SK-N-SH (cell line): ENCODE data around the gene MED16. TPM values are rescaled to one million over a fixed set of nuclear protein-coding genes. Genes with fewer than 3 reads are reported as not detected.

Source experiments
- CTCF ChIA-PET: fragments of 300-600, 350-600 bp; formaldehyde crosslinking; extraction: SDS; loops from one replicate; lab custom pipeline; 2021; lab: Yijun Ruan, JAX
- POLR2A ChIA-PET: fragments of 350-600 bp; sonication (Branson Sonifier 250); formaldehyde crosslinking; extraction: SDS; loops from one replicate; lab custom pipeline; 2020; ENCODE audit warnings: antibody characterized with exemption, inconsistent platforms; lab: Yijun Ruan, JAX
- DNase-seq: peaks from one replicate; pipeline ENCODE4 v3.0.0; 2012
- H2AFZ ChIP-seq: fragments of 200-600 bp; sonication (generic); 2 replicates; pipeline ENCODE4 v1.8.1; 2016; ENCODE audit warnings: antibody characterized with exemption, mild to moderate bottlenecking, low read depth
- H3F3A ChIP-seq: fragments of 200-600 bp; sonication (generic); replicated peaks from 2 replicates; pipeline ENCODE3; 2016; ENCODE audit warnings: antibody characterized with exemption, mild to moderate bottlenecking; ENCODE audit not compliant: insufficient read depth
- H3K27ac ChIP-seq, 2 experiments: fragments of 200-500 bp in 1 of 2; fragments of 200-600 bp in 1 of 2; sonication (Bioruptor generic) in 1 of 2; sonication (generic), shearing (Covaris generic) in 1 of 2; 2 replicates each; pipeline versions ENCODE4 v1.5.1 to v1.6.1; 2014 to 2016; ENCODE audit warnings: low read depth in 2 of 2, inconsistent platforms in 1 of 2, low read length in 1 of 2, mild to moderate bottlenecking in 1 of 2, mixed read lengths in 1 of 2
- H3K27me3 ChIP-seq: fragments of 200-600 bp; sonication (generic), shearing (Covaris generic); 2 replicates; pipeline ENCODE4 v1.6.1; 2016; ENCODE audit warnings: mixed run types; ENCODE audit not compliant: insufficient read depth
- H3K36me3 ChIP-seq, 2 experiments: fragments of 200-500 bp in 1 of 2; fragments of 200-600 bp in 1 of 2; sonication (Bioruptor generic) in 1 of 2; sonication (generic) in 1 of 2; replicated peaks in 1 of 2; 2 replicates each; pipeline versions ENCODE3 to v1.5.1; 2014 to 2016; ENCODE audit warnings: low read length in 1 of 2, mild to moderate bottlenecking in 1 of 2; ENCODE audit not compliant: insufficient read depth in 2 of 2, control insufficient read depth in 1 of 2
- H3K4me1 ChIP-seq, 2 experiments: fragments of 200-500 bp in 1 of 2; fragments of 200-600 bp in 1 of 2; sonication (Bioruptor generic) in 1 of 2; sonication (generic), shearing (Covaris generic) in 1 of 2; 2 replicates each; pipeline versions ENCODE4 v1.5.1 to v1.6.1; 2014 to 2016; ENCODE audit warnings: low read depth in 1 of 2, low read length in 1 of 2, mixed run types in 1 of 2; ENCODE audit not compliant: insufficient read depth in 2 of 2, control insufficient read depth in 1 of 2
- H3K4me2 ChIP-seq: fragments of 200-600 bp; sonication (generic), shearing (Covaris generic); 2 replicates; pipeline ENCODE4 v1.6.1; 2017; ENCODE audit warnings: mixed run types
- H3K4me3 ChIP-seq, 2 experiments: fragments of 200-500 bp in 1 of 2; fragments of 200-600 bp in 1 of 2; sonication (Bioruptor generic) in 1 of 2; sonication (generic), shearing (Covaris generic) in 1 of 2; 2 replicates each; pipeline versions ENCODE4 v1.5.1 to v1.8.1; 2014 to 2016; ENCODE audit warnings: low read depth in 2 of 2, inconsistent platforms in 1 of 2, low read length in 1 of 2, mild to moderate bottlenecking in 1 of 2, mixed read lengths in 1 of 2, moderate library complexity in 1 of 2
- H3K79me2 ChIP-seq: fragments of 200-600 bp; sonication (generic); 2 replicates; pipeline ENCODE4 v1.8.1; 2017; ENCODE audit warnings: mild to moderate bottlenecking; ENCODE audit not compliant: insufficient read depth
- H3K9ac ChIP-seq: fragments of 200-600 bp; sonication (generic); 2 replicates; pipeline ENCODE4 v1.6.1; 2017; ENCODE audit warnings: mixed run types
- H3K9me2 ChIP-seq: fragments of 200-600 bp; sonication (generic); 2 replicates; pipeline ENCODE4 v1.6.1; 2017; ENCODE audit warnings: mixed run types
- H3K9me3 ChIP-seq: fragments of 200-600 bp; sonication (generic); 2 replicates; pipeline ENCODE4 v1.6.1; 2017; ENCODE audit warnings: mixed run types, mild to moderate bottlenecking, moderate library complexity
- H4K20me1 ChIP-seq: fragments of 200-600 bp; sonication (generic); 2 replicates; pipeline ENCODE4 v1.6.1; 2017; ENCODE audit warnings: mild to moderate bottlenecking, mixed run types; ENCODE audit not compliant: insufficient read depth
- CHD2 ChIP-seq: fragments of 150-350 bp; IDR thresholded peaks from 2 replicates; pipeline ENCODE4 v1.6.1; 2018; ENCODE audit warnings: low read length; ENCODE audit not compliant: partially characterized antibody
- EZH2phosphoT487 ChIP-seq: fragments of 200-600 bp; sonication (generic); IDR thresholded peaks from 2 replicates; pipeline ENCODE4 v1.6.1; 2017; ENCODE audit warnings: low read depth, mixed run types, mild to moderate bottlenecking, antibody characterized with exemption, moderate library complexity, borderline replicate concordance
- FOXJ3 ChIP-seq: sonication (generic); formaldehyde crosslinking; IDR thresholded peaks from 2 replicates; pipeline ENCODE4 v1.5.1; 2020; ENCODE audit warnings: mild to moderate bottlenecking, missing genetic modification reagents
- FOXM1 ChIP-seq: IDR thresholded peaks from 2 replicates; pipeline ENCODE4 v1.4.0; 2012; ENCODE audit warnings: low read depth, mild to moderate bottlenecking
- GATA2 ChIP-seq: sonication (generic); formaldehyde crosslinking; IDR thresholded peaks from 2 replicates; pipeline ENCODE4 v1.5.0; 2020; ENCODE audit warnings: mild to moderate bottlenecking, missing genetic modification reagents
- JUND ChIP-seq: IDR thresholded peaks from 2 replicates; pipeline ENCODE4 v1.4.0; 2012
- RFX5 ChIP-seq: IDR thresholded peaks from 2 replicates; pipeline ENCODE4 v1.6.1; 2012; ENCODE audit warnings: mild to moderate bottlenecking, improper control_type of control experiment, low read length
- SIN3A ChIP-seq: IDR thresholded peaks from 2 replicates; pipeline ENCODE4 v1.6.1; 2012; ENCODE audit warnings: low read depth, mild to moderate bottlenecking, low read length, moderate library complexity, borderline replicate concordance
- SMC3 ChIP-seq: IDR thresholded peaks from 2 replicates; pipeline ENCODE4 v1.6.1; 2012; ENCODE audit warnings: low read depth, low read length, improper control_type of control experiment
- TEAD4 ChIP-seq: IDR thresholded peaks from 2 replicates; pipeline ENCODE4 v1.4.0; 2012; ENCODE audit warnings: mild to moderate bottlenecking, borderline replicate concordance; ENCODE audit not compliant: insufficient read depth
- WGBS: methylation state at CpG from one replicate; pipeline ENCODE4 v1.1.6; 2017; ENCODE audit warnings: low lambda C conversion rate; 5-methylcytosine and 5-hydroxymethylcytosine counted together
- polyA plus RNA-seq, 3 experiments: library from polyadenylated mRNA; depleted of rRNA; stranded (reverse); fragments of >200 nt; gene quantifications; 2 replicates each; pipeline ENCODE4 v1.2.3, GENCODE V29; 2012
- TF ChIP-seq, protein P1 (sequence below): fragments of 150-350 bp; IDR thresholded peaks from 2 replicates; pipeline ENCODE4 v1.6.1; 2016; ENCODE audit warnings: mild to moderate bottlenecking, low read depth, low read length
- TF ChIP-seq, protein P2 (sequence below): IDR thresholded peaks from 2 replicates; pipeline ENCODE4 v1.4.0; 2012; ENCODE audit warnings: low read depth, borderline replicate concordance

Gene MED16
- polyA plus RNA-seq, 1 of the 3 experiments (the other 2 are of a cell fraction): 40.6 TPM

DNA sequence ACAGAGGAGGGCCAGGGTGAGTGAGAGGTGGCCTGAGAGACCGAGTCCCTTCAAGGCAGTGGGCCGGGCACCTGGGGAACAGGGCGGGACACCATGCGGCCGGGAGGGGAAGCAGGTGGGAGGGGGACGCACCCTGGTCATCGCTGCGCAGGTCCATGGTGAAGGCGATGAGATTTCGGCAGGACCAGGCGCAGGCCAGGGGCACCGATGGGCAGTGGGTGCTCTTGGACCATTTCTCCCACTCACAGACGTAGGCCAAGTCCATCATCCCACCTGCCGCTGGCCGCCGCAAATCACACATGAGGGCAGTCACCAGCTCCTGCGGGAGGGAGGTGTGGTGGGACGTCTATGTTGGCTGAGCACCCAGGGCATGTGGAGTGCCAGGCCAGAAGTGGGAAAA is 2.2 kb downstream of the MED16 start:
- Histone ChIP-seq H3F3A (peaks cover 18% of the 10 kb centered on the region), H3K9me3 (no peaks in the 10 kb centered on the region), H2AFZ (no peak overlapping the region), H4K20me1 (no peaks in the 10 kb centered on the region), H3K9ac (no peak overlapping the region), H3K27ac (no peak overlapping the region), H3K27me3 (no peaks in the 10 kb centered on the region), H3K79me2 (peaks cover 14% of the 10 kb centered on the region), H3K36me3 (peaks cover 4 to 26% of the 10 kb centered on the region in 2 experiments), H3K4me1 (peaks cover 0 to 15% of the 10 kb centered on the region in 2 experiments; a peak in 1 of 4 replicates)
- POLR2A ChIA-PET: no interaction called here
- no peak for DNase-seq
- no peak for TF ChIP-seq CHD2
- TF ChIP-seq FOXJ3 (CRISPR knock-in tag): no peak
- TF ChIP-seq SMC3: no peak
- TF ChIP-seq, all 33 proteins: peak for 0
- H3K4me3 ChIP-seq: no peak overlapping the region
- whole genome bisulfite sequencing: 91% methylated on average over 17 of the region's 18 CpGs
- no peak overlapping the region for H3K4me2 ChIP-seq
- CTCF ChIA-PET: no interaction called here
- H3K9me2 ChIP-seq: no peaks in the 10 kb centered on the region

DNA sequence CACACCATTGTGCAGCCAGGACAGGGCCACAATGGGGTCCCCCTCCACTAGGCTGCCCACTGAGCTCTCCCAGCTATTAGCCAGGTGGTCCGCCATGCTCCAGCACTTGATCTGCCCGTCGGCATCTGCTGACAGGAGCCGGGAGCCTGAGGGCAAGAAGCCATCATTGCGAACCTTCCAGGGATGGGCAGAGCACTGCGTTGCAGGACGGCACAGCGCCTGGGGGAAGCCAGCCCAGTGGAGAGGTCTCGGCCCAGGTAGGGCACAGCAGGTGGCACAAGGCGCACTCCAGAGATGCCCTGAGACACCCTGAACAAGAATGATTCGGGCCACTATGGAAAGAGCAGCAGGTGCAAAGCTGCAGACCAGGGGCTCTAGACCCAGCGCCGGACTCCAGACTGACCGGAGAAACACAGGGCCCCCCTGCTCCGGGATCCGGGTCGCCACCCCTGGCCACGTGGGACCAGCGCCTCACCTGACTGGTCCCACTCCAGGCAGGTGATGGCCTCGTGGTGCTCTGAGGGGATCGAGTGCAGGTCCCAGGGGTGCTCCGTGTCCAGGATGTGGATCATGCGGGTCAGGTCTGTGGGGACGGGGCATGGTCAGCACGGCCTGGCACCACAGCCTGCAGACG is 3.2 kb downstream of the MED16 start:
- H4K20me1 ChIP-seq: no peaks in the 10 kb centered on the region
- no peaks in the 10 kb centered on the region for H3K9me2 ChIP-seq
- peaks cover 18% of the 10 kb centered on the region for H3F3A ChIP-seq
- no peak overlapping the region for H3K4me3 ChIP-seq
- WGBS: 92% methylated on average over 13 of the region's 26 CpGs
- no peak overlapping the region for H3K27ac ChIP-seq
- POLR2A ChIA-PET: no interaction called here
- DNase-seq: no peak
- no peak overlapping the region for H3K4me2 ChIP-seq
- peaks cover 4 to 36% of the 10 kb centered on the region in 2 experiments for H3K36me3 ChIP-seq
- peaks cover 0 to 20% of the 10 kb centered on the region in 2 experiments; a peak in 1 of 4 replicates for H3K4me1 ChIP-seq
- CTCF ChIA-PET: no interaction called here
- peaks cover 14% of the 10 kb centered on the region for H3K79me2 ChIP-seq
- H3K9ac ChIP-seq: no peak overlapping the region
- H3K9me3 ChIP-seq: no peaks in the 10 kb centered on the region
- no peaks in the 10 kb centered on the region for H3K27me3 ChIP-seq
- no peak overlapping the region for H2AFZ ChIP-seq
- TF ChIP-seq TEAD4 (no peak), JUND (no peak), FOXM1 (no peak), SIN3A (no peak), EZH2phosphoT487 (no peak), GATA2 (no peak), CHD2 (no peak), RFX5 (no peak)
- TF ChIP-seq, protein P1, sequence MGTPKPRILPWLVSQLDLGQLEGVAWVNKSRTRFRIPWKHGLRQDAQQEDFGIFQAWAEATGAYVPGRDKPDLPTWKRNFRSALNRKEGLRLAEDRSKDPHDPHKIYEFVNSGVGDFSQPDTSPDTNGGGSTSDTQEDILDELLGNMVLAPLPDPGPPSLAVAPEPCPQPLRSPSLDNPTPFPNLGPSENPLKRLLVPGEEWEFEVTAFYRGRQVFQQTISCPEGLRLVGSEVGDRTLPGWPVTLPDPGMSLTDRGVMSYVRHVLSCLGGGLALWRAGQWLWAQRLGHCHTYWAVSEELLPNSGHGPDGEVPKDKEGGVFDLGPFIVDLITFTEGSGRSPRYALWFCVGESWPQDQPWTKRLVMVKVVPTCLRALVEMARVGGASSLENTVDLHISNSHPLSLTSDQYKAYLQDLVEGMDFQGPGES: no peak
- TF ChIP-seq, protein P2, sequence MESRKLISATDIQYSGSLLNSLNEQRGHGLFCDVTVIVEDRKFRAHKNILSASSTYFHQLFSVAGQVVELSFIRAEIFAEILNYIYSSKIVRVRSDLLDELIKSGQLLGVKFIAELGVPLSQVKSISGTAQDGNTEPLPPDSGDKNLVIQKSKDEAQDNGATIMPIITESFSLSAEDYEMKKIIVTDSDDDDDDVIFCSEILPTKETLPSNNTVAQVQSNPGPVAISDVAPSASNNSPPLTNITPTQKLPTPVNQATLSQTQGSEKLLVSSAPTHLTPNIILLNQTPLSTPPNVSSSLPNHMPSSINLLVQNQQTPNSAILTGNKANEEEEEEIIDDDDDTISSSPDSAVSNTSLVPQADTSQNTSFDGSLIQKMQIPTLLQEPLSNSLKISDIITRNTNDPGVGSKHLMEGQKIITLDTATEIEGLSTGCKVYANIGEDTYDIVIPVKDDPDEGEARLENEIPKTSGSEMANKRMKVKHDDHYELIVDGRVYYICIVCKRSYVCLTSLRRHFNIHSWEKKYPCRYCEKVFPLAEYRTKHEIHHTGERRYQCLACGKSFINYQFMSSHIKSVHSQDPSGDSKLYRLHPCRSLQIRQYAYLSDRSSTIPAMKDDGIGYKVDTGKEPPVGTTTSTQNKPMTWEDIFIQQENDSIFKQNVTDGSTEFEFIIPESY: no peak
